GM12878 (cell line): ENCODE measurements around the gene CCDC127. TPM values are rescaled to one million over a fixed set of nuclear protein-coding genes. Genes with fewer than 3 reads are reported as not detected.

Experiments
- ATAC-seq: fragments of 200-7000 bp; cut with Tn5 transposase; 3 replicates; pipeline ENCODE4 v1.9.1; 2020; ENCODE audit warnings: mild to moderate bottlenecking, moderate library complexity
- BruUV-seq: library from RNA; stranded (reverse); fragments of 400-500 nt; replicated peaks from 2 replicates; lab custom pipeline; 2021; lab: Mats Ljungman, UMichigan
- CTCF ChIA-PET: fragments of 300-600 bp; sonication (Branson Sonifier 250); formaldehyde crosslinking; extraction: SDS; loops from one replicate; lab custom pipeline; 2021; ENCODE audit warnings: inconsistent platforms; lab: Yijun Ruan, JAX
- POLR2A ChIA-PET: fragments of 350-600 bp; formaldehyde crosslinking; extraction: SDS; loops from one replicate; lab custom pipeline; 2021; ENCODE audit warnings: inconsistent platforms; lab: Charles Lee
- RAD21 ChIA-PET: fragments of 300-600 bp; sonication (Branson Sonifier 250); formaldehyde crosslinking; loops from one replicate; lab custom pipeline; 2023; ENCODE audit warnings: antibody characterized with exemption; ENCODE audit not compliant: unreplicated experiment; lab: Charles Lee
- SMC1A ChIA-PET: fragments of 300-600 bp; sonication (Branson Sonifier 250); formaldehyde crosslinking; loops from one replicate; lab custom pipeline; 2023; ENCODE audit not compliant: unreplicated experiment, uncharacterized antibody; lab: Charles Lee
- DNase-seq: peaks from one replicate; pipeline ENCODE4 v3.0.0-alpha.2; 2011; ENCODE audit warnings: low read depth, low spot score
- FAIRE-seq: peaks from 3 replicates; lab custom pipeline; 2011; peaks lifted over from hg19 to GRCh38; lab: Jason Lieb, UNC
- H2AFZ ChIP-seq: 2 replicates; pipeline ENCODE4 v1.6.0; 2011; ENCODE audit warnings: low read depth, low read length, control low read depth; ENCODE audit not compliant: control insufficient read depth
- H3K27ac ChIP-seq: 2 replicates; pipeline ENCODE4 v1.5.1; 2011; ENCODE audit warnings: control low read depth; ENCODE audit not compliant: control insufficient read depth, insufficient read depth
- H3K27me3 ChIP-seq, 2 experiments: replicated peaks in 1 of 2; 2 replicates each; pipeline versions ENCODE4 v1.6.0 to v1.6.1; 2011; ENCODE audit warnings: low read length in 1 of 2; ENCODE audit not compliant: control insufficient read depth in 2 of 2, insufficient read depth in 2 of 2
- H3K36me3 ChIP-seq, 2 experiments: 2 replicates each; pipeline ENCODE4 v1.5.1; 2011; ENCODE audit warnings: low read length in 1 of 2; ENCODE audit not compliant: control insufficient read depth in 2 of 2, insufficient read depth in 2 of 2
- H3K4me1 ChIP-seq: 2 replicates; pipeline ENCODE4 v1.6.1; 2011; ENCODE audit warnings: mild to moderate bottlenecking, low read length, moderate library complexity, mixed read lengths; ENCODE audit not compliant: control insufficient read depth, insufficient read depth
- H3K4me2 ChIP-seq: 2 replicates; pipeline ENCODE4 v1.6.0; 2011; ENCODE audit warnings: control low read depth; ENCODE audit not compliant: control insufficient read depth, insufficient read depth
- H3K4me3 ChIP-seq: fragments of 200-600 bp; sonication (generic); 2 replicates; pipeline ENCODE4 v1.5.1; 2016
- H3K79me2 ChIP-seq: 2 replicates; pipeline ENCODE4 v1.6.0; 2011; ENCODE audit warnings: low read length; ENCODE audit not compliant: control insufficient read depth, insufficient read depth
- H3K9ac ChIP-seq: 2 replicates; pipeline ENCODE4 v1.8.0; 2011; ENCODE audit warnings: low read length, control low read depth, mixed read lengths; ENCODE audit not compliant: control insufficient read depth, insufficient read depth
- H3K9me3 ChIP-seq: replicated peaks from 3 replicates; pipeline ENCODE4 v1.5.1; 2011; ENCODE audit warnings: mild to moderate bottlenecking, low read length; ENCODE audit not compliant: control insufficient read depth, insufficient read depth
- H4K20me1 ChIP-seq: 2 replicates; pipeline ENCODE4 v1.6.0; 2011; ENCODE audit not compliant: control insufficient read depth, insufficient read depth
- CEBPB ChIP-seq, 2 experiments: fragments of 150-350 bp in 1 of 2; IDR thresholded peaks; 2 replicates each; pipeline ENCODE4 v1.6.1; 2012 to 2014; ENCODE audit warnings: low read depth in 2 of 2, low read length in 2 of 2, borderline replicate concordance in 1 of 2, inconsistent platforms in 1 of 2
- SIX5 ChIP-seq: IDR thresholded peaks from 2 replicates; pipeline ENCODE4 v1.6.1; 2011; ENCODE audit warnings: mild to moderate bottlenecking, low read depth, low read length, moderate library complexity; ENCODE audit not compliant: severe bottlenecking
- ZNF384 ChIP-seq: IDR thresholded peaks from 2 replicates; pipeline ENCODE4 v1.6.1; 2012; ENCODE audit warnings: low read depth, mild to moderate bottlenecking, low read length, improper control_type of control experiment, borderline replicate concordance
- ZZZ3 ChIP-seq: IDR thresholded peaks from 2 replicates; pipeline ENCODE4 v1.6.1; 2011; ENCODE audit warnings: low read depth; ENCODE audit not compliant: control insufficient read depth, insufficient read length
- WGBS: methylation state at CpG from one replicate; pipeline ENCODE4 v1.1.6; 2016; ENCODE audit warnings: low lambda C conversion rate; ENCODE audit not compliant: insufficient replicate concordance, insufficient coverage; ENCODE audit errors: missing lambda C conversion rate; 5-methylcytosine and 5-hydroxymethylcytosine counted together
- in situ Hi-C: fragments of 300-500 bp; cut with MboI; formaldehyde crosslinking; loops from 9 replicates; pipeline ENCODE4 v1.14.3; 2018; ENCODE audit warnings: mixed read lengths
- intact Hi-C: fragments of 100-400 bp; cut with micrococcal nuclease; formaldehyde crosslinking; loops from one replicate; pipeline ENCODE4 v1.14.2; 2022; ENCODE audit not compliant: unreplicated experiment
- polyA plus RNA-seq, 11 experiments: library from polyadenylated mRNA; depleted of rRNA in 4 of 11; unstranded in 6 of 11; stranded (reverse) in 5 of 11; fragments of >200 nt; fragmentation: Nextera tagmentation in 4 of 11; fragmentation: Illumina TruSeq in 1 of 11; extraction: Ambion mirVana in 4 of 11; extraction: Trizol in 1 of 11; gene quantifications; 1 replicate in 1 of 11; 2 replicates in 10 of 11; pipeline versions ENCODE4 v1.2.1 to v1.2.3, GENCODE V29; 2011 to 2016; ENCODE audit warnings: inconsistent platforms in 2 of 11, missing spikeins in 2 of 11, low read depth in 1 of 11
- total RNA-seq, 4 experiments: library from RNA; depleted of rRNA in 3 of 4; stranded (reverse); fragments of >200 nt in 3 of 4; fragmentation: Illumina TruSeq in 1 of 4; extraction: Trizol in 1 of 4; gene quantifications; 2 replicates each; pipeline versions ENCODE4 v1.2.1 to v1.2.3, GENCODE V29; 2013 to 2021
- TF ChIP-seq, protein P1 (sequence below): IDR thresholded peaks from 2 replicates; pipeline ENCODE4 v1.6.1; 2011; ENCODE audit warnings: mild to moderate bottlenecking, low read depth, low read length, moderate library complexity; ENCODE audit not compliant: insufficient replicate concordance
- TF ChIP-seq, protein P2 (sequence below): IDR thresholded peaks from 2 replicates; pipeline ENCODE4 v1.6.1; 2012; ENCODE audit warnings: low read depth, low read length, improper control_type of control experiment

CCDC127 gene
- total and polyA plus RNA-seq, 10 of the 15 experiments (the other 5 are each of a cell fraction or from before 2014, with no cell fraction given): 1.9 to 6.9 (median 2.9) TPM

DNA sequence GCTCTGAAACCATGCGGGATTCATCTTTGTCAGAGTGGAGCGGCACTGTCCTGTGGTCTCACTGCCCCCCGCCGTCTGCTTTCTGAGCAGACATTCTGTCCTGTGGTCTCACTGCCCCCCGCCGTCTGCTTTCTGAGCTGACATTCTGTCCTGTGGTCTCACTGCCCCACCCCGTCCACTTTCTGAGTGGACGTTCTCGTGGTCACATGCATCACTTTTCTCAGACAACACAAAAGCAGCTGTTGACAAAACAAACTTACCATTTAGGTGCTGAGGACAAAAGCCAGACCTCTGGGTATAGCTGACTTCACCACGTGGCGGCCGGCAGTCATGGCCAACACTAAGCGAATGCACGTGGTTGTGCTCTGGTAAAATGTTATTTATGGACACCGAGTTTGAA, 23.9 kb downstream of the CCDC127 start:
- FAIRE-seq: no peak
- BruUV-seq: no TSS peak
- no peaks in the 10 kb centered on the region for H3K36me3 ChIP-seq
- H3K27ac ChIP-seq: no peak overlapping the region
- ChIA-PET CTCF (no interaction called here), POLR2A (no interaction called here), RAD21 (no interaction called here), SMC1A (no interaction called here)
- no peak overlapping the region for H3K4me3 ChIP-seq
- H3K4me1 ChIP-seq: peaks cover 25% of the 10 kb centered on the region
- H3K4me2 ChIP-seq: no peak overlapping the region
- no peak for ATAC-seq
- no peaks in the 10 kb centered on the region for H3K9me3 ChIP-seq
- H2AFZ ChIP-seq: no peak overlapping the region
- in situ Hi-C loops (no loop called here), intact Hi-C loops (no loop called here)
- H3K79me2 ChIP-seq: no peaks in the 10 kb centered on the region
- H4K20me1 ChIP-seq: no peaks in the 10 kb centered on the region
- H3K9ac ChIP-seq: no peak overlapping the region
- no peak for DNase-seq
- 46% methylated on average over 15 of the region's 15 CpGs for WGBS
- TF ChIP-seq SIX5 (no peak), ZZZ3 (no peak), CEBPB (IDR thresholded peaks at IDR 0.05; ENCODE audit: borderline replicate concordance in 1 of 2, low read depth in 2 of 2, low read length in 2 of 2) (no peak), ZNF384 (no peak)
- TF ChIP-seq, protein P1, sequence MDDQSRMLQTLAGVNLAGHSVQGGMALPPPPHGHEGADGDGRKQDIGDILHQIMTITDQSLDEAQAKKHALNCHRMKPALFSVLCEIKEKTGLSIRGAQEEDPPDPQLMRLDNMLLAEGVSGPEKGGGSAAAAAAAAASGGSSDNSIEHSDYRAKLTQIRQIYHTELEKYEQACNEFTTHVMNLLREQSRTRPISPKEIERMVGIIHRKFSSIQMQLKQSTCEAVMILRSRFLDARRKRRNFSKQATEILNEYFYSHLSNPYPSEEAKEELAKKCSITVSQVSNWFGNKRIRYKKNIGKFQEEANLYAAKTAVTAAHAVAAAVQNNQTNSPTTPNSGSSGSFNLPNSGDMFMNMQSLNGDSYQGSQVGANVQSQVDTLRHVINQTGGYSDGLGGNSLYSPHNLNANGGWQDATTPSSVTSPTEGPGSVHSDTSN: no peak
- TF ChIP-seq, protein P2, sequence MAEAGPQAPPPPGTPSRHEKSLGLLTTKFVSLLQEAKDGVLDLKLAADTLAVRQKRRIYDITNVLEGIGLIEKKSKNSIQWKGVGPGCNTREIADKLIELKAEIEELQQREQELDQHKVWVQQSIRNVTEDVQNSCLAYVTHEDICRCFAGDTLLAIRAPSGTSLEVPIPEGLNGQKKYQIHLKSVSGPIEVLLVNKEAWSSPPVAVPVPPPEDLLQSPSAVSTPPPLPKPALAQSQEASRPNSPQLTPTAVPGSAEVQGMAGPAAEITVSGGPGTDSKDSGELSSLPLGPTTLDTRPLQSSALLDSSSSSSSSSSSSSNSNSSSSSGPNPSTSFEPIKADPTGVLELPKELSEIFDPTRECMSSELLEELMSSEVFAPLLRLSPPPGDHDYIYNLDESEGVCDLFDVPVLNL: no peak
- H3K27me3 ChIP-seq: no peaks in the 10 kb centered on the region
